Activated naive CD4-positive, alpha-beta T cell treated with anti-CD3 and anti-CD28 coated beads, Interleukin-2, amount 50 U/mL, for 72 hours (primary cell): ENCODE measurements around the gene SEMA5B. TPM values are rescaled to one million over a fixed set of nuclear protein-coding genes. Genes with fewer than 3 reads are reported as not detected.
A peak's percentile ranks its signal among the peaks of the same experiment; 100 is the strongest.

ENCODE experiments used
- ATAC-seq, 2 donors: fragments of 150-1000 bp; cut with Tn5 transposase; 2 replicates each; pipeline ENCODE4 v1.10.0; 2021; ENCODE audit warnings: mild to moderate bottlenecking in 2 of 2, moderate library complexity in 2 of 2
- DNase-seq, 2 donors: peaks; one replicate each; pipeline ENCODE4 v3.0.0; 2021 to 2022; ENCODE audit warnings: low spot score in 2 of 2
- H3K27ac Mint-ChIP-seq, 2 donors: one replicate each; pipeline ENCODE4 v1.8.0; 2022; ENCODE audit warnings: mild to moderate bottlenecking in 2 of 2, mixed read lengths in 2 of 2
- H3K36me3 Mint-ChIP-seq, 2 donors: one replicate each; pipeline ENCODE4 v1.8.0; 2022; ENCODE audit warnings: mixed read lengths in 2 of 2
- H3K9me3 Mint-ChIP-seq, 2 donors: one replicate each; pipeline ENCODE4 v1.8.0; 2022; ENCODE audit warnings: mixed read lengths in 2 of 2
- total RNA-seq, 2 donors: library from RNA; stranded (reverse); gene quantifications; one replicate each; pipeline ENCODE4 v1.2.3, GENCODE V29; 2022

SEMA5B gene
- total RNA-seq, 2 donors from 2014 or later: not detected

GRCh38 chr3:122974764-122975162 lies 52.8 kb downstream of the SEMA5B start:
- H3K9me3 Mint-ChIP-seq: no peaks in the 10 kb centered on the region
- no peak for DNase-seq
- ATAC-seq: peak; percentile 13 to 31
- no peaks in the 10 kb centered on the region for H3K36me3 Mint-ChIP-seq
- H3K27ac Mint-ChIP-seq: peak overlapping the region in 1 of 2 donors; percentile 42

GRCh38 chr3:122973893-122974615 lies 53.5 kb downstream of the SEMA5B start:
- H3K9me3 Mint-ChIP-seq: no peaks in the 10 kb centered on the region
- DNase-seq (no peak), ATAC-seq (no peak)
- H3K27ac Mint-ChIP-seq: no peak overlapping the region
- no peaks in the 10 kb centered on the region for H3K36me3 Mint-ChIP-seq

GRCh38 chr3:122972141-122972540 lies 55.4 kb downstream of the SEMA5B start:
- DNase-seq: no peak
- no peak for ATAC-seq
- peak overlapping the region in 1 of 2 donors; percentile 32 for H3K27ac Mint-ChIP-seq
- H3K36me3 Mint-ChIP-seq: no peaks in the 10 kb centered on the region
- H3K9me3 Mint-ChIP-seq: no peaks in the 10 kb centered on the region

GRCh38 chr3:122969585-122970469 lies 57.7 kb downstream of the SEMA5B start:
- ATAC-seq (no peak), DNase-seq (no peak)
- H3K36me3 Mint-ChIP-seq: no peaks in the 10 kb centered on the region
- H3K27ac Mint-ChIP-seq: no peak overlapping the region
- H3K9me3 Mint-ChIP-seq: no peaks in the 10 kb centered on the region

- H3K27ac Mint-ChIP-seq: no peak overlapping the region
These were observed 59.8 kb downstream of the SEMA5B start for GRCh38 chr3:122967765-122968164.

GRCh38 chr3:122967356-122967755 lies 60.2 kb downstream of the SEMA5B start:
- no peak for ATAC-seq
- no peak for DNase-seq
- H3K36me3 Mint-ChIP-seq: no peaks in the 10 kb centered on the region
- no peak overlapping the region for H3K27ac Mint-ChIP-seq
- no peaks in the 10 kb centered on the region for H3K9me3 Mint-ChIP-seq

More at GRCh38 chr3:122967765-122968164, 59.8 kb downstream of the SEMA5B start:
- Mint-ChIP-seq H3K9me3 (no peaks in the 10 kb centered on the region), H3K36me3 (no peaks in the 10 kb centered on the region)
- DNase-seq (no peak), ATAC-seq (no peak)

- no peaks in the 10 kb centered on the region for H3K9me3 Mint-ChIP-seq
- no peak for DNase-seq
- H3K36me3 Mint-ChIP-seq: no peaks in the 10 kb centered on the region
- H3K27ac Mint-ChIP-seq: no peak overlapping the region
- ATAC-seq: no peak
These were observed 61.5 kb downstream of the SEMA5B start for GRCh38 chr3:122966045-122966444.

GRCh38 chr3:122964811-122965210 lies 62.8 kb downstream of the SEMA5B start:
- no peak overlapping the region for H3K27ac Mint-ChIP-seq
- DNase-seq (no peak), ATAC-seq (no peak)
- H3K9me3 Mint-ChIP-seq: no peaks in the 10 kb centered on the region
- H3K36me3 Mint-ChIP-seq: no peaks in the 10 kb centered on the region

GRCh38 chr3:122962149-122962548 lies 65.4 kb downstream of the SEMA5B start:
- DNase-seq: no peak
- Mint-ChIP-seq H3K36me3 (no peaks in the 10 kb centered on the region), H3K27ac (peak overlapping the region in 1 of 2 donors; percentile 61), H3K9me3 (no peaks in the 10 kb centered on the region)
- no peak for ATAC-seq

GRCh38 chr3:122961146-122961545 lies 66.4 kb downstream of the SEMA5B start:
- ATAC-seq (peak in 1 of 2 donors; percentile 49), DNase-seq (no peak)
- no peaks in the 10 kb centered on the region for H3K9me3 Mint-ChIP-seq
- H3K27ac Mint-ChIP-seq: no peak overlapping the region
- no peaks in the 10 kb centered on the region for H3K36me3 Mint-ChIP-seq

- DNase-seq: no peak
- Mint-ChIP-seq H3K27ac (no peak overlapping the region), H3K36me3 (no peaks in the 10 kb centered on the region), H3K9me3 (no peaks in the 10 kb centered on the region)
- ATAC-seq: no peak
These were observed 66.9 kb downstream of the SEMA5B start for GRCh38 chr3:122960652-122961051.

- ATAC-seq (no peak), DNase-seq (no peak)
- no peaks in the 10 kb centered on the region for H3K36me3 Mint-ChIP-seq
- no peak overlapping the region for H3K27ac Mint-ChIP-seq
- no peaks in the 10 kb centered on the region for H3K9me3 Mint-ChIP-seq
These were observed 68.2 kb downstream of the SEMA5B start for GRCh38 chr3:122959339-122959738.

GRCh38 chr3:122957707-122958689 lies 69.6 kb downstream of the SEMA5B start:
- ATAC-seq: no peak
- Mint-ChIP-seq H3K9me3 (no peaks in the 10 kb centered on the region), H3K27ac (no peak overlapping the region), H3K36me3 (no peaks in the 10 kb centered on the region)
- DNase-seq: no peak

- Mint-ChIP-seq H3K36me3 (no peaks in the 10 kb centered on the region), H3K9me3 (no peaks in the 10 kb centered on the region), H3K27ac (no peak overlapping the region)
- DNase-seq: no peak
- no peak for ATAC-seq
These were observed 70.7 kb downstream of the SEMA5B start for GRCh38 chr3:122956693-122957455.

GRCh38 chr3:122955916-122956692 lies 71.5 kb downstream of the SEMA5B start:
- Mint-ChIP-seq H3K9me3 (no peaks in the 10 kb centered on the region), H3K27ac (no peak overlapping the region), H3K36me3 (no peaks in the 10 kb centered on the region)
- no peak for DNase-seq
- ATAC-seq: no peak
